Progenitor cell of endocrine pancreas (in vitro differentiated cells): ENCODE data around the gene VPS13A. TPM values are rescaled to one million over a fixed set of nuclear protein-coding genes. Genes with fewer than 3 reads are reported as not detected.

Source experiments
- DNase-seq: peaks from one replicate; pipeline ENCODE4 v3.0.0; 2021; ENCODE audit warnings: low spot score; ENCODE audit not compliant: unreplicated experiment
- H3K27ac Mint-ChIP-seq: 2 replicates; pipeline ENCODE4 v1.8.0; 2021; ENCODE audit warnings: mild to moderate bottlenecking, moderate library complexity, mixed read lengths
- H3K27me3 Mint-ChIP-seq: 2 replicates; pipeline ENCODE4 v1.8.0; 2021; ENCODE audit warnings: mixed read lengths
- H3K36me3 Mint-ChIP-seq: 2 replicates; pipeline ENCODE4 v1.8.0; 2022; ENCODE audit warnings: mixed read lengths; ENCODE audit not compliant: insufficient read depth
- H3K4me1 Mint-ChIP-seq: 2 replicates; pipeline ENCODE4 v1.8.0; 2021; ENCODE audit warnings: low read depth, mixed read lengths
- H3K4me3 Mint-ChIP-seq: 2 replicates; pipeline ENCODE4 v1.8.0; 2021; ENCODE audit warnings: low read depth, mild to moderate bottlenecking, moderate library complexity, mixed read lengths
- H3K9me3 Mint-ChIP-seq: 2 replicates; pipeline ENCODE4 v1.8.0; 2021; ENCODE audit warnings: low read depth, mixed read lengths
- CTCF ChIP-seq: fragments of 200-600 bp; sonication (generic); IDR thresholded peaks from one replicate; pipeline ENCODE4 v1.5.0; 2021; ENCODE audit warnings: antibody characterized with exemption, mild to moderate bottlenecking; ENCODE audit not compliant: unreplicated experiment
- total RNA-seq: library from RNA; stranded (reverse); gene quantifications from 2 replicates; pipeline ENCODE4 v1.2.1, GENCODE V29; 2021

The VPS13A gene
- total RNA-seq, 1 donor from 2014 or later = 54.1 TPM

DNA sequence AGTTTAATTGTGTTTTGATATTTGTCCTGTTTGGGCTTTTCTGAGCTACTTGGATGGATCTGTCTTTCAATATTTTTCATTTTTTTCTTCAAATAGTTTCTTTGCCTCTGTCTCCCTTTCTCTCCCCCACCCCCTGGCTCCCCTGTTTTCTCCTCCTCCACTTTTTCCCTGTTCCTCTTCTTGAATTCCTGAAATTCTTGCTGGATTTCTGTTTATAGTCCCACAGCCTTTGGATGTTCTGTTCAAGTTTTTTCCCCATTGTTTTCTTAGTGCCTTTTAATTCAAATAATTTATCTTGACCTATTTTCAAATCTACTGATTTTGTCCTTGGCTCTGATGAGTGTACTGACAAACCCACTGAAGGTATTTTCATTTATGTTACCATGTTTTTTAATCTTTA is 113.0 kb downstream of the VPS13A start:
- H3K9me3 Mint-ChIP-seq = peaks cover 11% of the 10 kb centered on the region
- no peaks in the 10 kb centered on the region for H3K27me3 Mint-ChIP-seq
- H3K4me1 Mint-ChIP-seq = peaks cover 2% of the 10 kb centered on the region
- no peak overlapping the region for H3K4me3 Mint-ChIP-seq
- peaks cover 23% of the 10 kb centered on the region for H3K36me3 Mint-ChIP-seq
- no peak for TF ChIP-seq CTCF
- DNase-seq = no peak
- peak overlapping the region; percentile 77 for H3K27ac Mint-ChIP-seq

GRCh38 chr9:77291714-77292113 is 114.4 kb downstream of the VPS13A start:
- H3K9me3 Mint-ChIP-seq = peaks cover 11% of the 10 kb centered on the region
- no peak for DNase-seq
- H3K27me3 Mint-ChIP-seq = no peaks in the 10 kb centered on the region
- TF ChIP-seq CTCF = peak; percentile 41
- H3K27ac Mint-ChIP-seq = no peak overlapping the region
- H3K4me1 Mint-ChIP-seq = peaks cover 5% of the 10 kb centered on the region
- peaks cover 19% of the 10 kb centered on the region for H3K36me3 Mint-ChIP-seq
- no peak overlapping the region for H3K4me3 Mint-ChIP-seq

- H3K27ac Mint-ChIP-seq = no peak overlapping the region
- peaks cover 6% of the 10 kb centered on the region for H3K36me3 Mint-ChIP-seq
- peaks cover 3% of the 10 kb centered on the region for H3K9me3 Mint-ChIP-seq
- DNase-seq = no peak
- H3K27me3 Mint-ChIP-seq = no peaks in the 10 kb centered on the region
- H3K4me3 Mint-ChIP-seq = no peak overlapping the region
- H3K4me1 Mint-ChIP-seq = peaks cover 5% of the 10 kb centered on the region
- no peak for TF ChIP-seq CTCF
Observed at GRCh38 chr9:77293949-77294348, 116.6 kb downstream of the VPS13A start.

GRCh38 chr9:77304543-77304942 is 127.2 kb downstream of the VPS13A start:
- Mint-ChIP-seq H3K4me3 (no peak overlapping the region), H3K9me3 (no peaks in the 10 kb centered on the region), H3K36me3 (peaks cover 5% of the 10 kb centered on the region), H3K4me1 (no peaks in the 10 kb centered on the region), H3K27ac (no peak overlapping the region), H3K27me3 (no peaks in the 10 kb centered on the region)
- DNase-seq = no peak
- no peak for TF ChIP-seq CTCF

DNA sequence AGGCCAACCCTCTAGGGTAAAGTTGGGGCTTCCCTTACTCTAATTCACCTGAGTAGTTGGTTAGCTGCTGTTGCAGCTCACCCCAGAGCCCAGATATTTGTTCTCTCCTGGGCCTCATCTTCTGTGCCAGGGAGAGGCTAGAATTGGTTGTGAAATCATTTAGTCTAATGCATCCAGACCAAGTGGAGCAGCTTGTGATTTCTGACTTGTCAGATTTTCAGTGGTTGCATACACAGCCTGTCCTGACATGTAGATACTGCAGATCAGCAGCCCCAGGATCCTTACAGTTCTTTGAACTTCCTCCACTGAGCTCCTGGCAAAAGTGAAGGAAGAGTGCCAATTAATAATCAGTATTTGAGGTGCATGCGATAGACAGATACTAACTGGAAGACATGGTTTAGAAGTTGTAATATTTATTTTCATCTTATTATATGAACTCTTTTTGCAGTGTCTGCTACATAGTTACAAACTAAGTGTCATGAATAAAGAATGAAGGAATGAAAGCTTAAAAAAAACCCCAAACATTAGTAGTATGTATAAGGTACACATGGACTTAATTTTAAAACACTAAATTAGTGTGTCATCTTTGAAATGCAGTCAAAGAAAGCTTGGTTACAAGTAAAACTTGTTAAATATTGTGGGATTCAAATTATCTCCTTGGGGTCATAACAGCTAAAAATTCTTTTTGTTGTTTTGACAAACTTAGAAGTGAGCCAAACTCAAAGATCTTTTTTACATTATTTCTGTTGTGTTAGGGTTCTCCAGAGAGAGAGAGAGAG is 128.5 kb downstream of the VPS13A start:
- Mint-ChIP-seq H3K27ac (peak overlapping the region; percentile 18), H3K4me1 (no peaks in the 10 kb centered on the region), H3K27me3 (no peaks in the 10 kb centered on the region), H3K36me3 (peaks cover 4% of the 10 kb centered on the region), H3K9me3 (no peaks in the 10 kb centered on the region), H3K4me3 (no peak overlapping the region)
- DNase-seq = no peak
- TF ChIP-seq CTCF = no peak
